Activated CD4-positive, alpha-beta T cell treated with anti-CD3 and anti-CD28 coated beads, Interleukin-2, amount 50 U/mL, for 1 hour (primary cell): ENCODE data around the gene CYSTM1.

Experiments used
- DNase-seq: peaks from one replicate; pipeline ENCODE4 v3.0.0-alpha.2; 2020

The CYSTM1 gene

GRCh38 chr5:140261403-140262171 is 86.6 kb downstream of the CYSTM1 start:
- DNase-seq, result no peak

- DNase-seq, result no peak
Measured at GRCh38 chr5:140262221-140262620, 87.2 kb downstream of the CYSTM1 start.

- DNase-seq, result no peak
Measured at GRCh38 chr5:140262839-140263238, 87.9 kb downstream of the CYSTM1 start.

GRCh38 chr5:140265845-140266244 is 90.9 kb downstream of the CYSTM1 start:
- no peak for DNase-seq

DNA sequence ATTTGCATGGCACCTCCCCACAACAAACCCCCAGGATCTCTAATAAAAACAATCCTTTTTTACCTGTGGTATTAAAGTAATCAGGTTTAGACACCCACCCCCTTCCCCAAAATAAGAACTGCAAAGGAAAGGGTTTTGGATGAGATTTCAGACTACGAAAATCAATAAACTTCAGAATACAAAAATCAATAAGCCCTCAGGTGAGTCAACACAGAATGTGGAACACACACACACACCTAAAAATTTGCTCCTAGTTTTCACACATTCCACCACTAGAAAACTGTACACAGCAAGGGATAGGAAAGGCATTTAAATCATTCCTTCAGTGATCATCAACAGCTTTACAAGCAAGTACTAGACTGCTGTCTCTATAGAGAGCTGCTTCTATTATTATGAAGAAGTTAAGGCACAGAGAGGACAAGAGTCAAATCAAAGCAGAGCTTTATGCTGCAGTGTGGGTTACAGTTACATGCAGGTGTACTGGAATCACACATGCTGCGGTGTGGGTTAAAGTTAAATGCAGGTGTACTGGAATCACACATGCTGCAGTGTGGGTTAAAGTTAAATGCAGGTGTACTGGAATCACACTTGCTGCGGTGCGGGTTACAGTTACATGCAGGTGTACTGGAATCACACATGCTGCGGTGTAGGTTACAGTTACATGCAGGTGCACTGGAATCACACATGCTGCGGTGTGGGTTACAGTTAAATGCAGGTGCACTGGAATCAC is 91.6 kb downstream of the CYSTM1 start:
- DNase-seq, result no peak

GRCh38 chr5:140267201-140267540 is 92.2 kb downstream of the CYSTM1 start:
- DNase-seq, result no peak

- no peak for DNase-seq
Measured at GRCh38 chr5:140267559-140268018, 92.6 kb downstream of the CYSTM1 start.

- no peak for DNase-seq
Measured at GRCh38 chr5:140270008-140270407, 95.0 kb downstream of the CYSTM1 start.

DNA sequence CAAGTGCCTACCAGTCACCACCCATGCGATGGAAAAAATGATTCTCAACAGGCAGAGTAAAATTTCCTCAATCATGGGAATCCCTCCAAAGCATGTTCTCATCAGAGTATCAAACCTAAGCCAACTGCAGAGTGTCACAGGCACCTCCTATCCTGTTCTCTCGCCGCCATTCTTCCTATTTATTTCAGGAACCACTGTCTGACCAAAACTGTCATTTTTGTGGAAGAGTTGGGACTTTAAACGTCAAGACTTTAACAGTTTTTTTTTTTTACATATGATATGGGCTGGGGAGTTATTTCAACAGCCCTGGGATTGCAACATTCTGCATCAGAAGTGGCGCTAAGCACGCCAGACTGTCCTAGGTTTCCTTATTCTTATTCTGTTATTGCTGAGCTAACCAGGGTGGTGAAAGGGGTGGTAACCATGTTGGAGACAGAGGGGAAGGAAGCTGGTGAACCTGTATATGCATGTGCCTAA is 98.5 kb downstream of the CYSTM1 start:
- no peak for DNase-seq

GRCh38 chr5:140275837-140276236 is 100.8 kb downstream of the CYSTM1 start:
- no peak for DNase-seq

DNA sequence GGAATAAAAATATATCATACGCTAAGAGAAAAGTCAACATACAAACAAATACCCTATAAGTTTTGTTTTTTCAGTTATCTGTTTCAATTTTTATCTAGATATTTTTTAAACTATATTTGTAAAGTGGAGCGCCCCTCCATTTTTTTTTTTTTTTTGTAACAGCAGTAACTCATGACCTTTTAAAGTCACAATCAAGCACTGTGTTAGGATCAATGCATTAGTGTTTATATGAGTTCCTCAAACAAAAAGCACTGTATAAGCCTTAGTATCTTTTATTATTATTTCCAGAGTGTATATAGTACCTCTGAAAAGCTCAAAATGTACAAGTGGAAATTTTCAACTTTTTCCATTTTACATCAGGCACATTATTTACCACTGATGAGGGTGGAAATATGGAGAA is 107.3 kb downstream of the CYSTM1 start:
- DNase-seq, result no peak

GRCh38 chr5:140284013-140284412 is 109.0 kb downstream of the CYSTM1 start:
- DNase-seq, result no peak

GRCh38 chr5:140286424-140286823 is 111.4 kb downstream of the CYSTM1 start:
- DNase-seq, result no peak

- no peak for DNase-seq
Measured at GRCh38 chr5:140287801-140288521, 113.0 kb downstream of the CYSTM1 start.

GRCh38 chr5:140292212-140293036 is 117.4 kb downstream of the CYSTM1 start:
- no peak for DNase-seq
